CD14-positive monocyte (primary cell): Measurements from ENCODE around the gene IYD. TPM values are rescaled to one million over a fixed set of nuclear protein-coding genes. Genes with fewer than 3 reads are reported as not detected.

Experiments
- DNase-seq, 3 donors: peaks; one replicate each; pipeline ENCODE4 v3.0.0-alpha.2; 2011 to 2022
- H2AFZ ChIP-seq: 2 replicates; pipeline ENCODE4 v1.6.0; 2012; ENCODE audit warnings: mild to moderate bottlenecking, low read depth, low read length, inconsistent platforms; ENCODE audit not compliant: insufficient read depth, poor library complexity, severe bottlenecking
- H3K27ac ChIP-seq, 2 donors: 1 replicate in 1 of 2; 2 replicates in 1 of 2; pipeline ENCODE4 v1.5.1; 2012 to 2013; ENCODE audit warnings: low read length in 2 of 2, control low read depth in 1 of 2, inconsistent platforms in 1 of 2, low read depth in 1 of 2, mild to moderate bottlenecking in 1 of 2
- H3K27me3 ChIP-seq, 2 donors: one replicate each; pipeline versions ENCODE4 v1.6.0 to v1.6.1; 2011 to 2013; ENCODE audit warnings: low read length in 2 of 2; ENCODE audit not compliant: control insufficient read depth in 2 of 2, insufficient read depth in 2 of 2
- H3K36me3 ChIP-seq, 2 donors: replicated peaks in 1 of 2; 1 replicate in 1 of 2; 2 replicates in 1 of 2; pipeline versions ENCODE4 v1.5.1 to v1.6.1; 2012 to 2013; ENCODE audit warnings: low read length in 2 of 2, control low read depth in 1 of 2, inconsistent platforms in 1 of 2, mild to moderate bottlenecking in 1 of 2; ENCODE audit not compliant: insufficient read depth in 2 of 2, control insufficient read depth in 1 of 2
- H3K4me1 ChIP-seq, 2 donors: 1 replicate in 1 of 2; 2 replicates in 1 of 2; pipeline versions ENCODE4 v1.5.1 to v1.6.1; 2012 to 2013; ENCODE audit warnings: low read length in 2 of 2, control low read depth in 1 of 2, inconsistent platforms in 1 of 2, mild to moderate bottlenecking in 1 of 2, moderate library complexity in 1 of 2; ENCODE audit not compliant: insufficient read depth in 2 of 2, control insufficient read depth in 1 of 2
- H3K4me2 ChIP-seq: replicated peaks from 2 replicates; pipeline ENCODE3; 2012; ENCODE audit warnings: low read length, moderate library complexity, mild to moderate bottlenecking; ENCODE audit not compliant: poor library complexity, severe bottlenecking; ENCODE audit errors: extremely low read depth
- H3K4me3 ChIP-seq, 3 experiments: fragments of 200-600 bp in 1 of 3; sonication (generic) in 1 of 3; replicated peaks in 1 of 3; 1 replicate in 2 of 3; 2 replicates in 1 of 3; pipeline ENCODE4 v1.5.1; 2011 to 2013; ENCODE audit warnings: low read length in 3 of 3, mild to moderate bottlenecking in 3 of 3, control low read depth in 2 of 3, low read depth in 2 of 3, inconsistent platforms in 1 of 3, moderate library complexity in 1 of 3
- H3K79me2 ChIP-seq: 2 replicates; pipeline ENCODE4 v1.6.0; 2012; ENCODE audit warnings: mild to moderate bottlenecking, control low read depth, inconsistent platforms, low read length, moderate library complexity; ENCODE audit not compliant: insufficient read depth
- H3K9ac ChIP-seq: 2 replicates; pipeline ENCODE4 v1.6.0; 2017; ENCODE audit warnings: low read length, mild to moderate bottlenecking; ENCODE audit not compliant: insufficient read depth, poor library complexity, severe bottlenecking
- H3K9me3 ChIP-seq, 2 donors: replicated peaks in 1 of 2; 1 replicate in 1 of 2; 2 replicates in 1 of 2; pipeline versions ENCODE4 v1.5.1 to v1.6.1; 2012 to 2013; ENCODE audit warnings: low read length in 2 of 2, control low read depth in 1 of 2; ENCODE audit not compliant: control insufficient read depth in 1 of 2, insufficient read depth in 1 of 2
- H4K20me1 ChIP-seq: 2 replicates; pipeline ENCODE4 v1.6.0; 2012; ENCODE audit warnings: mild to moderate bottlenecking, low read length, control low read depth, moderate library complexity; ENCODE audit not compliant: insufficient read depth
- H3K27ac Mint-ChIP-seq, 7 donors: one replicate each; pipeline ENCODE4 v1.8.0; 2020; ENCODE audit warnings: mild to moderate bottlenecking in 7 of 7, mixed read lengths in 7 of 7, moderate library complexity in 6 of 7, inconsistent platforms in 2 of 7
- H3K27me3 Mint-ChIP-seq, 3 donors: one replicate each; pipeline ENCODE4 v1.8.0; 2021 to 2022; ENCODE audit warnings: low read depth in 3 of 3, mild to moderate bottlenecking in 3 of 3, mixed read lengths in 3 of 3, moderate library complexity in 3 of 3, inconsistent platforms in 1 of 3
- H3K36me3 Mint-ChIP-seq, 2 donors: one replicate each; pipeline ENCODE4 v1.8.0; 2020; ENCODE audit warnings: mixed read lengths in 2 of 2, inconsistent platforms in 1 of 2, mild to moderate bottlenecking in 1 of 2
- H3K4me1 Mint-ChIP-seq: one replicate; pipeline ENCODE4 v1.8.0; 2020; ENCODE audit warnings: mild to moderate bottlenecking, mixed read lengths
- H3K4me3 Mint-ChIP-seq, 2 donors: one replicate each; pipeline ENCODE4 v1.8.0; 2020; ENCODE audit warnings: mild to moderate bottlenecking in 2 of 2, mixed read lengths in 2 of 2, moderate library complexity in 1 of 2
- H3K9me3 Mint-ChIP-seq, 7 donors: one replicate each; pipeline ENCODE4 v1.8.0; 2020 to 2022; ENCODE audit warnings: mixed read lengths in 7 of 7, mild to moderate bottlenecking in 6 of 7, moderate library complexity in 6 of 7, inconsistent platforms in 2 of 7
- CTCF ChIP-seq: fragments of 200-600 bp; IDR thresholded peaks from one replicate; pipeline ENCODE4 v1.8.0; 2022; ENCODE audit warnings: antibody characterized with exemption, mild to moderate bottlenecking
- WGBS: methylation state at CpG from one replicate; pipeline ENCODE4 v1.1.5; 2013; ENCODE audit warnings: missing lambda C conversion rate; ENCODE audit not compliant: insufficient coverage; 5-methylcytosine and 5-hydroxymethylcytosine counted together
- intact Hi-C, 2 donors: fragments of 100-400 bp; cut with micrococcal nuclease; formaldehyde crosslinking; loops; one replicate each; pipeline versions ENCODE4 v1.15.0 to v1.15.1; 2023
- polyA plus RNA-seq, 3 donors: library from polyadenylated mRNA; depleted of rRNA in 1 of 3; unstranded in 2 of 3; stranded (reverse) in 1 of 3; fragments of 300-500 nt in 2 of 3; fragments of >200 nt in 1 of 3; fragmentation: Illumina TruSeq in 2 of 3; gene quantifications; 1 replicate in 2 of 3; 2 replicates in 1 of 3; pipeline ENCODE4 v1.2.3, GENCODE V29; 2012 to 2021

Gene IYD
- polyA plus RNA-seq, 3 donors = not detected

DNA sequence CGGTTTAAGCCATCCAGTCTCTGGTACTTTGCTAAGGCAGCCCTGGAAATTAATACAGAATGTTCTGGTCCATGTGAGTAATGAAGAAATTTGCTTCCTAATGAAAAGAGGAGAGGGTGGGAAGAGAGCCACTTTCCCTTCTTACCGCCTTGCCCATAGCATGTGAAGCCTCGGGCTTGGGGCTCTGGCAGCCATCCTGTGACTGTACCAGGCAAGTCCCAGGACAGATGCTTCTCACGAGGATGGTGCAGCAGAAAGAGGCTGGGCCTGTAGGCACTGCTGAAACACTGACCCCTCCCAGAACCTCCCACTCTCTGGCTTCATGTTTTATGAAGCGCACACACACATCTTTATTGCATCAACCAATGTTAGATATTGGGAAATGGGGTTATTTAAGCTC lies 74.8 kb downstream of the IYD start:
- no peak for DNase-seq
- Histone ChIP-seq H4K20me1 (no peaks in the 10 kb centered on the region), H3K9me3 (no peaks in the 10 kb centered on the region), H3K4me3 (no peak overlapping the region), H3K79me2 (no peaks in the 10 kb centered on the region), H3K9ac (no peak overlapping the region), H2AFZ (no peak overlapping the region), H3K4me1 (no peaks in the 10 kb centered on the region), H3K36me3 (no peaks in the 10 kb centered on the region), H3K27me3 (no peaks in the 10 kb centered on the region), H3K27ac (no peak overlapping the region), H3K4me2 (no peak overlapping the region)
- no peaks in the 10 kb centered on the region for H3K4me1 Mint-ChIP-seq
- intact Hi-C loops = no loop called here
- TF ChIP-seq CTCF = no peak
- WGBS = 86% methylated on average over 4 of the region's 5 CpGs
- peaks cover 0 to 4% (median 2%) of the 10 kb centered on the region in 7 donors for H3K9me3 Mint-ChIP-seq
- no peak overlapping the region for H3K4me3 Mint-ChIP-seq
- no peaks in the 10 kb centered on the region for H3K36me3 Mint-ChIP-seq
- peaks cover 2 to 5% (median 3%) of the 10 kb centered on the region in 3 donors for H3K27me3 Mint-ChIP-seq
- H3K27ac Mint-ChIP-seq = no peak overlapping the region

DNA sequence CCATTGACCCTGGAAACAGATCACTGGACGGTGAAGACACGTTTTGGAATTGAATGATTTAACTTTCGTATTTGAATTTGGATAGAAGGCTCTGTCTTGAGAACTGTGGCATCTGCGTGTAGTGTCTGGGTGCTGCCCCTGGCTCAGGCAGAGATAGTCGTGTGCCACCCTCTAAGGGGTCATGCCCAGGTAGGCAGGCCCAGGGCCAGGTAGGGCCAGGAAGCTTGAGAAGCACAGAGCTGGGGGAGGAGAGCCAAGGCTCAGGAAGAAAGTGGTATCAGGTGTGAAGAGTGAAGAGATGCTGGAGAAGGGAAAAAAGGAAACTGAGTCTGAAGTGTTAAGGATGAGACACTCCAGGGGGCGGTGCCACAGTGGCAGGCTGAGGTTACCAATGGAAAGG lies 75.5 kb downstream of the IYD start:
- Mint-ChIP-seq H3K36me3 (no peaks in the 10 kb centered on the region), H3K27me3 (peaks cover 2 to 7% (median 3%) of the 10 kb centered on the region in 3 donors), H3K4me1 (no peaks in the 10 kb centered on the region), H3K9me3 (peaks cover 0 to 4% (median 0%) of the 10 kb centered on the region in 7 donors), H3K27ac (no peak overlapping the region), H3K4me3 (no peak overlapping the region)
- H3K27ac ChIP-seq = no peak overlapping the region
- no peak for TF ChIP-seq CTCF
- no peaks in the 10 kb centered on the region for H3K4me1 ChIP-seq
- H3K79me2 ChIP-seq = no peaks in the 10 kb centered on the region
- intact Hi-C loops = no loop called here
- H3K27me3 ChIP-seq = no peaks in the 10 kb centered on the region
- no peak overlapping the region for H3K4me2 ChIP-seq
- no peak overlapping the region for H3K9ac ChIP-seq
- no peak for DNase-seq
- no peak overlapping the region for H2AFZ ChIP-seq
- H3K4me3 ChIP-seq = no peak overlapping the region
- no peaks in the 10 kb centered on the region for H3K36me3 ChIP-seq
- no peaks in the 10 kb centered on the region for H4K20me1 ChIP-seq
- WGBS = 76% methylated on average over 6 of the region's 6 CpGs
- H3K9me3 ChIP-seq = no peaks in the 10 kb centered on the region
